ENCODE data around the gene XYLT1.

GRCh38 chr16:17338244-17338643, 132.5 kb downstream of the XYLT1 start:
- TF ChIP-seq EP300 (IDR thresholded peaks at IDR 0.05; ENCODE audit: borderline replicate concordance in 1 of 2, low read depth in 2 of 2, low read length in 2 of 2) = no peak
- TF ChIP-seq TCF12 (IDR thresholded peaks at IDR 0.05; ENCODE audit: low read depth, low read length) = no peak
- no peak for TF ChIP-seq POLR2A (IDR thresholded peaks at IDR 0.05; ENCODE audit: control extremely low read depth in 1 of 2, low read depth in 2 of 2, low read length in 2 of 2)
- TF ChIP-seq, protein P1, sequence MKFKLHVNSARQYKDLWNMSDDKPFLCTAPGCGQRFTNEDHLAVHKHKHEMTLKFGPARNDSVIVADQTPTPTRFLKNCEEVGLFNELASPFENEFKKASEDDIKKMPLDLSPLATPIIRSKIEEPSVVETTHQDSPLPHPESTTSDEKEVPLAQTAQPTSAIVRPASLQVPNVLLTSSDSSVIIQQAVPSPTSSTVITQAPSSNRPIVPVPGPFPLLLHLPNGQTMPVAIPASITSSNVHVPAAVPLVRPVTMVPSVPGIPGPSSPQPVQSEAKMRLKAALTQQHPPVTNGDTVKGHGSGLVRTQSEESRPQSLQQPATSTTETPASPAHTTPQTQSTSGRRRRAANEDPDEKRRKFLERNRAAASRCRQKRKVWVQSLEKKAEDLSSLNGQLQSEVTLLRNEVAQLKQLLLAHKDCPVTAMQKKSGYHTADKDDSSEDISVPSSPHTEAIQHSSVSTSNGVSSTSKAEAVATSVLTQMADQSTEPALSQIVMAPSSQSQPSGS (IDR thresholded peaks at IDR 0.05; ENCODE audit: low read length) = no peak
- TF ChIP-seq CTCF (IDR thresholded peaks at IDR 0.05; ENCODE audit: control extremely low read depth in 1 of 3, insufficient read depth in 1 of 3, low read depth in 1 of 3, low read length in 3 of 3) = no peak
- no peak for TF ChIP-seq SRF (IDR thresholded peaks at IDR 0.05; ENCODE audit: low read depth, low read length)
- TF ChIP-seq SIN3A (conservative IDR thresholded peaks at IDR 0.05 in 1 of 2, IDR thresholded peaks at IDR 0.05 in 1 of 2; ENCODE audit: low read depth in 1 of 2, low read length in 2 of 2) = no peak
- no peak for TF ChIP-seq CBX5 (IDR thresholded peaks at IDR 0.05; ENCODE audit: low read depth, low read length)
- no peak for TF ChIP-seq CHD1 (IDR thresholded peaks at IDR 0.05; ENCODE audit: low read depth, low read length)
- no peak for TF ChIP-seq JUN (IDR thresholded peaks at IDR 0.05; ENCODE audit: low read depth, low read length)
- TF ChIP-seq ZNF274 (IDR thresholded peaks at IDR 0.05; ENCODE audit: borderline replicate concordance, extremely low read depth, low read length) = no peak

Data from H1 (cell line).